ENCODE results near the gene PLSCR3. TPM values are rescaled to one million over a fixed set of nuclear protein-coding genes. Genes with fewer than 3 reads are reported as not detected.
A peak's percentile ranks its signal among the peaks of the same experiment; 100 is the strongest.

PLSCR3 gene
- total RNA-seq, 5 donors from 2014 or later (not counting 1 experiment from before 2014, with no cell fraction given): 101 to 145 (median 140) TPM

DNA sequence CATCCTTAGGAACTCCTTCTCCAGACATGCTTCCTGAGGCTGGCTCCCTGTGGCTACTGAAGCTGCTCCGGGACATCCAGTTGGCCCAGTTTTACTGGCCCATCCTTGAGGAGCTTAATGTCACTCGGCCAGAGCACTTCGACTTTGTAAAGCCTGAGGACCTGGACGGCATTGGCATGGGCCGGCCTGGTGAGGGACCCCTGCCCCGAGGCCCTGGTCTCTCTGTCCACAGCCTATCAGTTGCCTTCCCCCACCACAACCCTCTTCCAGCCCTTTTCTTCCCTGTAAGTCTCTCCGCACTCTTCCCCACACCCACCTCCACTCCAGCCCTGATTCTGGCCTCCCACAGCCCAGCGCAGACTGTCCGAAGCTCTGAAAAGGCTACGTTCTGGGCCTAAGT is 11.4 kb downstream of the PLSCR3 start:
- Mint-ChIP-seq H3K4me3 (peak overlapping the region; percentile 45 to 69 (median 51)), H3K9me3 (peaks cover 0 to 5% (median 4%) of the 10 kb centered on the region in 3 donors), H3K27me3 (peaks cover 30 to 33% of the 10 kb centered on the region in 2 donors), H3K4me1 (peaks cover 13 to 21% (median 17%) of the 10 kb centered on the region in 3 donors), H3K36me3 (peaks cover 3% of the 10 kb centered on the region), H3K27ac (no peak overlapping the region)
- Histone ChIP-seq H3K4me1 (ENCODE audit: control insufficient read depth in 1 of 2, extremely low read depth in 1 of 2, insufficient read depth in 2 of 2, low read length in 2 of 2) (peaks cover 0 to 24% of the 10 kb centered on the region in 2 experiments), H3K36me3 (ENCODE audit: control insufficient read depth in 2 of 2, extremely low read depth in 1 of 2, insufficient read depth in 1 of 2, low read length in 1 of 2) (peaks cover 3 to 7% of the 10 kb centered on the region in 2 donors), H3K9me3 (no peaks in the 10 kb centered on the region), H3K4me3 (ENCODE audit: control insufficient read depth in 1 of 2, extremely low read depth in 1 of 2, low read length in 1 of 2) (no peak overlapping the region), H3K27me3 (replicated peaks in 1 of 2; ENCODE audit: control insufficient read depth in 2 of 2, extremely low read depth in 1 of 2, insufficient read depth in 2 of 2, low read length in 1 of 2) (peaks cover 3 to 45% of the 10 kb centered on the region in 2 experiments), H3K27ac (ENCODE audit: low read length) (no peak overlapping the region)
- WGBS (ENCODE audit: insufficient coverage): 94% methylated on average over 7 of the region's 10 CpGs
- CTCF ChIA-PET: interaction anchor here in 1 of 2 donors (1.8 kb wide), 1 partner anchor 54 kb away, joined by 5 read pairs; no protein-coding TSS in a partner anchor
- ATAC-seq (replicated peaks in 1 of 4): no peak
- DNase-seq: no peak
- POLR2A ChIA-PET: interaction anchor here in 1 of 2 donors (0.5 kb wide), 1 partner anchor 30 kb away, joined by 4 read pairs; no protein-coding TSS in a partner anchor

DNA sequence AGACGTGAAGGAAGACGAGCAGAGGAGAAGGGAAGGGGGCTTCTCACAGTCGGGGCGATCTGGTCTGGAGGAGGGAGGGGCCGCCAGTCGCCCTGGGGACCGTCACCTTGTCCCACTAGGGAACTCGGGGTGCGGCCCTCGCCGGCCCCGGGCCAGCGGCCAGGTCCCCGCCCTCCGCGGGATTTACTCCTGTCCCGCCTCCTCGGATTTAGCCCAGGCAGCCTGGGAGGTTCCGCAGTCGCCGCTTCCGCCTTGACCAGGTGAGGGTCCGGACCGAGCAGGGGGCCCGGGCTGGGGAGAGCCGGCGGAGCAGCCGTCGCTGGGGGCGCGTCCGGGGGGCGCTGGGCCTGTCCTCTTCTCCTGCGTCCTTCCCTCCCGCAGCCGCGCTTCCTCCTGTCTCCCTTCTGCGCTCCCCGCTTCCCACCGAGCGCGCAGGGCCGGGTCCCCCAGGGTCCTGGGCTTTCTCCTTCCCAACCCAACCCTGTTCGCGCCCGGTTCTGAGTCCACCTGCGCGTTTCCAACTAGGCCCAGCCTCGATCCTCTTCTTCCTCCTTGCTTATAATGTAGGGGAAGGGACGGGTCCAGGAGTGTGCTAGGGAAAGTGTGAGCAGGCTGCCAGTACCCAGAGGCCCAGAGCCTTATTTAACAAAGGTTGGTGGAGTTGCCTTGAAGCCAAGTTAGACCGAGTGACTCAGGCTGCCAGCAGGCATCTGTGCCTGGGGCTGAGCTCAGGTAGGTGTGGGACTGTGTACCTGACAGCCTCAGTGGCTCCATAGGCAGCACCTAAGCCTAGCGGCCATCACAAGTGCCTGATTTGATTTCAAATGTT is 13.3 kb downstream of the PLSCR3 start, which contains the start of gene TNK1:
Gene TNK1 (plus strand): TSS at position 235 of the 829 bp plus-strand sequence. CDS start 1,838 bp downstream, outside the sequence.
- 17% methylated on average over 39 of the region's 52 CpGs for WGBS (ENCODE audit: insufficient coverage)
- H3K27ac ChIP-seq (ENCODE audit: low read length): no peak within 1 kb of the TSS
- H3K4me1 ChIP-seq (ENCODE audit: control insufficient read depth in 1 of 2, extremely low read depth in 1 of 2, insufficient read depth in 2 of 2, low read length in 2 of 2): peaks cover 0 to 24% of the 10 kb centered on the region in 2 experiments
- H3K36me3 ChIP-seq (ENCODE audit: control insufficient read depth in 2 of 2, extremely low read depth in 1 of 2, insufficient read depth in 1 of 2, low read length in 1 of 2): no peaks in the 10 kb centered on the region
- H3K9me3 Mint-ChIP-seq: peaks cover 0 to 5% (median 4%) of the 10 kb centered on the region in 3 donors
- H3K36me3 Mint-ChIP-seq: peaks cover 3% of the 10 kb centered on the region
- peaks cover 3 to 50% of the 10 kb centered on the region in 2 experiments for H3K27me3 ChIP-seq (replicated peaks in 1 of 2; ENCODE audit: control insufficient read depth in 2 of 2, extremely low read depth in 1 of 2, insufficient read depth in 2 of 2, low read length in 1 of 2)
- H3K27me3 Mint-ChIP-seq: peaks cover 30 to 34% of the 10 kb centered on the region in 2 donors
- no peaks in the 10 kb centered on the region for H3K9me3 ChIP-seq
- no peak within 1 kb of the TSS for H3K27ac Mint-ChIP-seq
- H3K4me3 Mint-ChIP-seq: peak within 1 kb of the TSS in 1 of 3 donors; percentile 69
- ChIA-PET POLR2A (no interaction called here), CTCF (interaction anchor here in 1 of 2 donors (0.6 kb wide), 1 partner anchor 14 kb away, joined by 3 read pairs; no protein-coding TSS in a partner anchor)
- H3K4me1 Mint-ChIP-seq: peaks cover 13 to 21% (median 17%) of the 10 kb centered on the region in 3 donors
- ATAC-seq (replicated peaks in 1 of 4) (no peak), DNase-seq (no peak)
- no peak within 1 kb of the TSS for H3K4me3 ChIP-seq (ENCODE audit: control insufficient read depth in 1 of 2, extremely low read depth in 1 of 2, low read length in 1 of 2)

DNA sequence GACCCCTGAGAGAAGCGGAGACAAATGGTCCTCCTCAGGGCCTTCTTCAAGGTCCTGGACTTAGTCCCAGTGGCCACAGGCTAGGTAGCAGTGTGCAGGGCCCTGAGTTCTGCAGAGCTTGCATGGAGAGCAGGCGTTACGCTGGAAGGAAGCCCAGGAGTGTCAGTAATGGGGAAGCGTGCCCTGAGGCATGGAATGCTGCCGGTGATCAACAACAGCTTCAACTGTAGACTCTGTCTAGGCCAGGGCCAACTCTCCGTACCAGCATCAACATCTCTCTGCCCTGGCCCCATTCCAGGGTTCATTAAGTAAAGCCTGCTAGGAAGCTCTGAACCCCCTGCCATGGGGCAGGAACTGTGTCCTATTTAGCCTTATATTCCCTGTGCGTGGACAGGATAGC is 14.0 kb downstream of the PLSCR3 start:
- H3K4me1 Mint-ChIP-seq: peaks cover 13 to 21% (median 17%) of the 10 kb centered on the region in 3 donors
- ATAC-seq (replicated peaks in 1 of 4) (no peak), DNase-seq (no peak)
- H3K27me3 Mint-ChIP-seq: peaks cover 30 to 34% of the 10 kb centered on the region in 2 donors
- H3K27ac ChIP-seq (ENCODE audit: low read length): no peak overlapping the region
- H3K9me3 ChIP-seq: no peaks in the 10 kb centered on the region
- 88% methylated on average over 6 of the region's 7 CpGs for WGBS (ENCODE audit: insufficient coverage)
- no peak overlapping the region for H3K27ac Mint-ChIP-seq
- H3K4me1 ChIP-seq (ENCODE audit: control insufficient read depth in 1 of 2, extremely low read depth in 1 of 2, insufficient read depth in 2 of 2, low read length in 2 of 2): peaks cover 0 to 24% of the 10 kb centered on the region in 2 experiments
- no peaks in the 10 kb centered on the region for H3K36me3 ChIP-seq (ENCODE audit: control insufficient read depth in 2 of 2, extremely low read depth in 1 of 2, insufficient read depth in 1 of 2, low read length in 1 of 2)
- peaks cover 3% of the 10 kb centered on the region for H3K36me3 Mint-ChIP-seq
- H3K4me3 Mint-ChIP-seq: no peak overlapping the region
- ChIA-PET POLR2A (no interaction called here), CTCF (interaction anchor here in 1 of 2 donors (0.6 kb wide), 1 partner anchor 13 kb away, joined by 3 read pairs; no protein-coding TSS in a partner anchor)
- no peak overlapping the region for H3K4me3 ChIP-seq (ENCODE audit: control insufficient read depth in 1 of 2, extremely low read depth in 1 of 2, low read length in 1 of 2)
- peaks cover 0 to 5% (median 4%) of the 10 kb centered on the region in 3 donors for H3K9me3 Mint-ChIP-seq
- peaks cover 3 to 52% of the 10 kb centered on the region in 2 experiments for H3K27me3 ChIP-seq (replicated peaks in 1 of 2; ENCODE audit: control insufficient read depth in 2 of 2, extremely low read depth in 1 of 2, insufficient read depth in 2 of 2, low read length in 1 of 2)

DNA sequence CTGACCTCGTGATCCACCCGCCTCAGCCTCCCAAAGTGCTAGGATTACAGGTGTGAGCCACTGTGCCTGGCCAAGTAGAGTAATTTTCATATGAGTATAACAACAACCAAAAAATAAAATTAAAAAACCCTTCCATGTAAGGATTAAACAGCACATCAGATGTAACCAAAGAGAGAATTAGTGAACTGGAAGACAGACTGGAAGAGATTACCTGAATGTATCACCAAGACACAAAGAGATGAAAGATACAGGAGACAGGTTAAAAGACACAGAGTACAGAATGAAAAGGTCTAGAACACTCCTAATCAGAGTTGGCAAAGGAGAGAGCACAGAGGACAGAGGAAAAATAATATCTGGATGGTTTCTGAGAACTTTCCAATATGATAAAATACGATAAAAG is 15.2 kb downstream of the PLSCR3 start:
- Mint-ChIP-seq H3K4me1 (peaks cover 7 to 17% (median 9%) of the 10 kb centered on the region in 3 donors), H3K4me3 (no peak overlapping the region), H3K36me3 (peaks cover 3% of the 10 kb centered on the region), H3K27ac (no peak overlapping the region), H3K9me3 (peaks cover 0 to 5% (median 4%) of the 10 kb centered on the region in 3 donors), H3K27me3 (peaks cover 33 to 38% of the 10 kb centered on the region in 2 donors)
- H3K4me3 ChIP-seq (ENCODE audit: control insufficient read depth in 1 of 2, extremely low read depth in 1 of 2, low read length in 1 of 2): no peak overlapping the region
- POLR2A ChIA-PET: no interaction called here
- peaks cover 3 to 52% of the 10 kb centered on the region in 2 experiments for H3K27me3 ChIP-seq (replicated peaks in 1 of 2; ENCODE audit: control insufficient read depth in 2 of 2, extremely low read depth in 1 of 2, insufficient read depth in 2 of 2, low read length in 1 of 2)
- H3K4me1 ChIP-seq (ENCODE audit: control insufficient read depth in 1 of 2, extremely low read depth in 1 of 2, insufficient read depth in 2 of 2, low read length in 2 of 2): peaks cover 0 to 15% of the 10 kb centered on the region in 2 experiments
- CTCF ChIA-PET: interaction anchor here in 1 of 2 donors (0.7 kb wide), 1 partner anchor 57 kb away, joined by 3 read pairs; no protein-coding TSS in a partner anchor
- H3K9me3 ChIP-seq: no peaks in the 10 kb centered on the region
- no peak overlapping the region for H3K27ac ChIP-seq (ENCODE audit: low read length)
- ATAC-seq (replicated peaks in 1 of 4): no peak
- WGBS (ENCODE audit: insufficient coverage): no CpG with 5 or more reads among the region's 3 CpGs
- no peaks in the 10 kb centered on the region for H3K36me3 ChIP-seq (ENCODE audit: control insufficient read depth in 2 of 2, extremely low read depth in 1 of 2, insufficient read depth in 1 of 2, low read length in 1 of 2)
- no peak for DNase-seq

DNA sequence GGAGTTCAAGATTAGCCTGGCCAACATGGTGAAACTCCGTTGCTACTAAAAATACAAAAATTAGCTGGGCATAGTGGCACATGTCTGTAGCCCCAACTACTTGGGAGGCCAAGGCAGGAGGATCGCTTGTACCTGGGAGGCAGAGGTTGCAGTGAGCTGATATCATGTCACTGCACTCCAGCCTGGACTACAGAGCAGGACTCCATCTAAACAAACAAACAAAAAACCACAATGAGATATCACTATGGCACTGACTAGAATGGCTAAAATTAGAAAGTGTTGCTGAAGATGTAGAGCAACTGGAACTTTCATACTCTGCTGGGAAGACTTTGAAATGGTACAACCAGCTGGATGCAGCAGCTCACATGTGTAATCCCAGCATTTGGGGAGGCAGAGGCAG is 20.0 kb downstream of the PLSCR3 start:
- ChIA-PET POLR2A (interaction anchor here (0.6 kb wide), 2 partner anchors 12 to 24 kb away, joined by 3 to 4 read pairs; no protein-coding TSS in a partner anchor), CTCF (interaction anchor here in 1 of 2 donors (0.6 to 1.0 kb wide), 2 partner anchors 12 to 26 kb away, joined by 3 to 4 read pairs; no protein-coding TSS in a partner anchor)
- Mint-ChIP-seq H3K4me1 (no peaks in the 10 kb centered on the region), H3K36me3 (peaks cover 3% of the 10 kb centered on the region), H3K27me3 (peaks cover 8 to 14% of the 10 kb centered on the region in 2 donors), H3K4me3 (no peak overlapping the region), H3K9me3 (peaks cover 0 to 4% (median 4%) of the 10 kb centered on the region in 3 donors), H3K27ac (no peak overlapping the region)
- Histone ChIP-seq H3K36me3 (ENCODE audit: control insufficient read depth in 2 of 2, extremely low read depth in 1 of 2, insufficient read depth in 1 of 2, low read length in 1 of 2) (no peaks in the 10 kb centered on the region), H3K9me3 (no peaks in the 10 kb centered on the region), H3K27ac (ENCODE audit: low read length) (no peak overlapping the region), H3K4me1 (ENCODE audit: control insufficient read depth in 1 of 2, extremely low read depth in 1 of 2, insufficient read depth in 2 of 2, low read length in 2 of 2) (no peaks in the 10 kb centered on the region), H3K4me3 (ENCODE audit: control insufficient read depth in 1 of 2, extremely low read depth in 1 of 2, low read length in 1 of 2) (no peak overlapping the region), H3K27me3 (replicated peaks in 1 of 2; ENCODE audit: control insufficient read depth in 2 of 2, extremely low read depth in 1 of 2, insufficient read depth in 2 of 2, low read length in 1 of 2) (peaks cover 0 to 27% of the 10 kb centered on the region in 2 experiments)
- 71% methylated on average over 1 of the region's 2 CpGs for WGBS (ENCODE audit: insufficient coverage)
- DNase-seq (no peak), ATAC-seq (replicated peaks in 1 of 4) (no peak)

DNA sequence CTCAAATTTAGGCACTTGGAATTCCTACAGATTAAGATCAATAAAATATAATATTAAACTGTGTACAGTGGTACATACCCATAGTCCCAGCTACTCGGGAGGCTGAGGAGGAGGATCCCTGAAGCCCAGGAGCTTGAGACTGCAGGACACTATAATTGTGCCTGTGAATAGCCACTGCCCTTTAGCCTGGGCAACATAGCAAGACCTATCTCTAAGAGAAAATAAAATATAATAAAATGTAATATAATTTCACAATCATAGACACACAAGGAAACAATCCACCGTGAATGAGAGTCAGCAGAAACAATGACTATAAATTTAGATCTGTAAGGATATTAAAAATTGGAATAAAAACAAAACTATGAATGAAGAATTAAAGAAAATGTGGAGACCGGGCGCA is 23.5 kb downstream of the PLSCR3 start:
- H3K36me3 ChIP-seq (ENCODE audit: control insufficient read depth in 2 of 2, extremely low read depth in 1 of 2, insufficient read depth in 1 of 2, low read length in 1 of 2): no peaks in the 10 kb centered on the region
- CTCF ChIA-PET: no interaction called here
- ATAC-seq (replicated peaks in 1 of 4) (no peak), DNase-seq (no peak)
- Mint-ChIP-seq H3K27ac (no peak overlapping the region), H3K4me1 (no peaks in the 10 kb centered on the region), H3K4me3 (no peak overlapping the region), H3K9me3 (no peaks in the 10 kb centered on the region), H3K36me3 (no peaks in the 10 kb centered on the region), H3K27me3 (peaks cover 3 to 8% of the 10 kb centered on the region in 2 donors)
- WGBS (ENCODE audit: insufficient coverage): no CpG with 5 or more reads among the region's 4 CpGs
- no peak overlapping the region for H3K4me3 ChIP-seq (ENCODE audit: control insufficient read depth in 1 of 2, extremely low read depth in 1 of 2, low read length in 1 of 2)
- H3K27ac ChIP-seq (ENCODE audit: low read length): no peak overlapping the region
- no peaks in the 10 kb centered on the region for H3K4me1 ChIP-seq (ENCODE audit: control insufficient read depth in 1 of 2, extremely low read depth in 1 of 2, insufficient read depth in 2 of 2, low read length in 2 of 2)
- H3K9me3 ChIP-seq: no peaks in the 10 kb centered on the region
- H3K27me3 ChIP-seq (replicated peaks in 1 of 2; ENCODE audit: control insufficient read depth in 2 of 2, extremely low read depth in 1 of 2, insufficient read depth in 2 of 2, low read length in 1 of 2): peaks cover 0 to 22% of the 10 kb centered on the region in 2 experiments
- POLR2A ChIA-PET: no interaction called here

Data from T-cell (primary cell).